ENCODE results near the gene CDH4.

GRCh38 chr20:61604549-61604948 lies 352.5 kb downstream of the CDH4 start:
- no peak for TF ChIP-seq SPI1 (IDR thresholded peaks at IDR 0.05; ENCODE audit: borderline replicate concordance, low read depth)
- TF ChIP-seq, protein P1, sequence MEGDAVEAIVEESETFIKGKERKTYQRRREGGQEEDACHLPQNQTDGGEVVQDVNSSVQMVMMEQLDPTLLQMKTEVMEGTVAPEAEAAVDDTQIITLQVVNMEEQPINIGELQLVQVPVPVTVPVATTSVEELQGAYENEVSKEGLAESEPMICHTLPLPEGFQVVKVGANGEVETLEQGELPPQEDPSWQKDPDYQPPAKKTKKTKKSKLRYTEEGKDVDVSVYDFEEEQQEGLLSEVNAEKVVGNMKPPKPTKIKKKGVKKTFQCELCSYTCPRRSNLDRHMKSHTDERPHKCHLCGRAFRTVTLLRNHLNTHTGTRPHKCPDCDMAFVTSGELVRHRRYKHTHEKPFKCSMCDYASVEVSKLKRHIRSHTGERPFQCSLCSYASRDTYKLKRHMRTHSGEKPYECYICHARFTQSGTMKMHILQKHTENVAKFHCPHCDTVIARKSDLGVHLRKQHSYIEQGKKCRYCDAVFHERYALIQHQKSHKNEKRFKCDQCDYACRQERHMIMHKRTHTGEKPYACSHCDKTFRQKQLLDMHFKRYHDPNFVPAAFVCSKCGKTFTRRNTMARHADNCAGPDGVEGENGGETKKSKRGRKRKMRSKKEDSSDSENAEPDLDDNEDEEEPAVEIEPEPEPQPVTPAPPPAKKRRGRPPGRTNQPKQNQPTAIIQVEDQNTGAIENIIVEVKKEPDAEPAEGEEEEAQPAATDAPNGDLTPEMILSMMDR (IDR thresholded peaks at IDR 0.05; ENCODE audit: insufficient read depth, low read length) = no peak
